ENCODE measurements around the gene PTTG2.
"Not testable (repeated sequence)": the region's sequence is repeated elsewhere in the genome, so short reads cannot be mapped to it uniquely, and the experiment has no call there.

Gene PTTG2

DNA sequence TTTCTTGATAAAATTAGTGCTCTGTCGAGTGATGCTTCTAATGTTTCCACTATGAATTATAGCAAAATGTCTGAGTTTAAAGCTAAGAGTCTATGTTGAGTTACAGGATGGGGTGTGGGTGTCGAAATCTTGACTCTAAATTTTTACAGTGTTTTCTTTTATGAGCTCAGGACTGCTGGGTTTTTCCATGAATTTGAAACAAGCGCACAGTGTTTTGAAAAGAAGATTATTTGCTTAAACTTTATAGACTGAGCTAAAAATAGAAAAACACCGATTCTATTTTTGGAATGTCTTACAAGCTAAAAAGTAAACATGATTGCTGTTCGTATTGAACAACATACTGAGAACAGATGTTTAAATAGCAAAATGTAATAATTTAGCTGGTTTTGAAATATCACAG is 7.5 kb downstream of the PTTG2 start:
- DNase-seq (ENCODE audit: low read depth), result no peak
- TF ChIP-seq, protein P1, sequence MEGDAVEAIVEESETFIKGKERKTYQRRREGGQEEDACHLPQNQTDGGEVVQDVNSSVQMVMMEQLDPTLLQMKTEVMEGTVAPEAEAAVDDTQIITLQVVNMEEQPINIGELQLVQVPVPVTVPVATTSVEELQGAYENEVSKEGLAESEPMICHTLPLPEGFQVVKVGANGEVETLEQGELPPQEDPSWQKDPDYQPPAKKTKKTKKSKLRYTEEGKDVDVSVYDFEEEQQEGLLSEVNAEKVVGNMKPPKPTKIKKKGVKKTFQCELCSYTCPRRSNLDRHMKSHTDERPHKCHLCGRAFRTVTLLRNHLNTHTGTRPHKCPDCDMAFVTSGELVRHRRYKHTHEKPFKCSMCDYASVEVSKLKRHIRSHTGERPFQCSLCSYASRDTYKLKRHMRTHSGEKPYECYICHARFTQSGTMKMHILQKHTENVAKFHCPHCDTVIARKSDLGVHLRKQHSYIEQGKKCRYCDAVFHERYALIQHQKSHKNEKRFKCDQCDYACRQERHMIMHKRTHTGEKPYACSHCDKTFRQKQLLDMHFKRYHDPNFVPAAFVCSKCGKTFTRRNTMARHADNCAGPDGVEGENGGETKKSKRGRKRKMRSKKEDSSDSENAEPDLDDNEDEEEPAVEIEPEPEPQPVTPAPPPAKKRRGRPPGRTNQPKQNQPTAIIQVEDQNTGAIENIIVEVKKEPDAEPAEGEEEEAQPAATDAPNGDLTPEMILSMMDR (IDR thresholded peaks at IDR 0.05; ENCODE audit: insufficient read depth, low read depth, low read length, missing control alignments), result no peak
- H3K4me3 ChIP-seq (ENCODE audit: low read depth, low read length), result no peak overlapping the region

DNA sequence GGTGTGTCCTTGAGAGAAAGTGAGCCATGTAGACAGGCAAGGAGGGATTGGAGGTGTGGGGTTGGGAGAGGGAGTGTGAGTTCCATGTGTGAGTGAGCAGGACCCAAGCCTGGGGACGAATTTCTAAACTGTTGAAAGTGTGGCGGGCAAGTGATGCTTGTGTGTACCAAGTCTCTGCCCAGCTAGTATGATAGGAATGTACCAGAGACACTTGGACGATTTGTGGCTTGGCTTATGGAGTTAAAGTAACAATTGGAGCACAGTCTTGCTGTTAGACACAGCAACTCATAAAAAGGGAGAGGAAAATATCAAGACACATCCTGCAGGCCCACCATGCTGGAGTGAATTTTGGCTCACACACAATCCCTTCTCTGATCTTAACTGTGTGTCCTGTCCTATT is 8.5 kb downstream of the PTTG2 start:
- H3K4me3 ChIP-seq (ENCODE audit: low read depth, low read length), result no peak overlapping the region
- TF ChIP-seq, protein P1 (IDR thresholded peaks at IDR 0.05; ENCODE audit: insufficient read depth, low read depth, low read length, missing control alignments), result no peak

DNA sequence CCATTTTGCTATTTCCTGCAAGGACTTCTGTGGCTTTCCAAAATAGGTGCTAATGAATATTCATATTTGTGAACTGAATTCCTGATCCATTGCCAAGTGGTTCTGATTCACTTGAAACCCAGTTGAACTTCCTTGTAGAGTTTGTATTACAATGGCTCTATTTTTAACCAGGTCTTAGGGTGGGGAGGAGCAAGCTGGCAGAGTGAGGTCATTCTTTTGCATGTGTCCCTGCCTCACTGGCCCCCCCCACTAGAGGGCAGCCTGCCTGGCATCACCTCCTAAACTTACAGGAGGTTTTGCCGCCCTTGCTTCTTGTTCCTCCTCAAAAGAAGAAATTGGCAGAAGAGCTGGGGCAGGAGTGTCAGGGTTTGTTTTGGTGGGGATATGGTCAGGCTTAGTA is 10.5 kb downstream of the PTTG2 start:
- H3K4me3 ChIP-seq (ENCODE audit: low read depth, low read length), result no peak overlapping the region
- peak; percentile 69 for DNase-seq (ENCODE audit: low read depth)
- TF ChIP-seq, protein P1 (IDR thresholded peaks at IDR 0.05; ENCODE audit: insufficient read depth, low read depth, low read length, missing control alignments), result peak; percentile 55

More for the DNA sequence above, 8.5 kb downstream of the PTTG2 start:
- DNase-seq (ENCODE audit: low read depth), result no peak

DNA sequence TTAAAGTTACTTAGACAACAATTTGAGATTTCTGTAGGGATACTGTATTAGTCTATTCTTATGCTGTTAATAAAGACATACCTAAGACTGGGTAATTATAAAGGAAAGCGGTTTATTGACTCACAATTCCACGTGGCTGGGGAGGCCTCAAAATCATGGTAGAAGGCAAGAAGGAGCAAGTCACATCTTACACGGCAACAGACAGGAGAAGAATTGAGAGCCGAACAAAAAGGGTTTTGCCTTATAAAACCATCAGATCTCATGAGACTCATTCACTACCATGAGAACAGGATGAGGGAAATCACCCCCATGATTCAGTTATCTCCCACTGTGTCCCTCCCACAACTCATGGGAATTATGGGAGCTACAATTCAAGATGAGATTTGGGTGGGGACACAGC is 11.0 kb downstream of the PTTG2 start:
- no peak overlapping the region for H3K4me3 ChIP-seq (ENCODE audit: low read depth, low read length)
- DNase-seq (ENCODE audit: low read depth), result no peak
- TF ChIP-seq, protein P1 (IDR thresholded peaks at IDR 0.05; ENCODE audit: insufficient read depth, low read depth, low read length, missing control alignments), result no peak

DNA sequence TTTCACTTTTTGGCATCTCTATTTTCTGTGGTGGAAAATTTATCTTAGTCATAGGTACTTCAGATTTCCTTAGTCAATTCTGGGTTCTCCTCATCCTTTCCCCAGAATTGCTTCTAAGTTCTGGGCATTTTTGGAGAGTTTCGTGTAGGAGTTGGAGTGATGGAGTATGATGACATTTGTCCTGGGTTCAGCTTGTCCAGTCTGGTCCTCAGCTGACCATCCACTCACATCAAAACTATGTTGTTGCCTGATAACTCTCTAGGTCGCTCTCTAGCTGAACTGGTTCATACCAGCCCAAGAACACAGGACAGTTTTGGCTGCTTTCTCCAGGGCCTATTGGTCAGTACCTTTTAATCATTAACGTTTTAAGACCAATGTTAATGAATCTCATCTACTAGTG is 13.2 kb downstream of the PTTG2 start:
- no peak overlapping the region for H3K4me3 ChIP-seq (ENCODE audit: low read depth, low read length)
- TF ChIP-seq, protein P1 (IDR thresholded peaks at IDR 0.05; ENCODE audit: insufficient read depth, low read depth, low read length, missing control alignments), result no peak
- DNase-seq (ENCODE audit: low read depth), result no peak

DNA sequence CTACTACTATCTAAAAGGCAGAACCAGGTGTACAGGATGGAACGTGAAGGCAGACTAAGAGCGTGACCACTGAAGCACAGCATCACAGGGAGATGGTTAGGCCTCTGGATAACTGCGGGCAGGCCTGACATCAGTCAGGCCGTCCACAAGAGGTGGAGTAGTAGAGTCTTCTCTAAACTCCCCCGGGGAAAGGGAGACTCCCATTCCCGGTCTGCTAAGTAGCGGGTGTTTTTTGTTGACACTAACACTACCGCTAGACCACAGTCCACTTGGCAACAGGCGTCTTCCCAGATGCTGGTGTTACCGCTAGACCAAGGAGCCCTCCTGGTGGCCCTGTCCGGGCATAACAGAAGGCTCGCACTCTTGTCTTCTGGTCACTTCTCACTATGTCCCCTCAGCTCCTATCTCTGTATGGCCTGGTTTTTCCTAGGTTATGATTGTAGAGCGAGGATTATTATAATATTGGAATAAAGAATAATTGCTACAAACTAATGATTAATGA is 15.2 kb downstream of the PTTG2 start:
- H3K4me3 ChIP-seq (ENCODE audit: low read depth, low read length); DNase-seq (ENCODE audit: low read depth): not testable (repeated sequence)

DNA sequence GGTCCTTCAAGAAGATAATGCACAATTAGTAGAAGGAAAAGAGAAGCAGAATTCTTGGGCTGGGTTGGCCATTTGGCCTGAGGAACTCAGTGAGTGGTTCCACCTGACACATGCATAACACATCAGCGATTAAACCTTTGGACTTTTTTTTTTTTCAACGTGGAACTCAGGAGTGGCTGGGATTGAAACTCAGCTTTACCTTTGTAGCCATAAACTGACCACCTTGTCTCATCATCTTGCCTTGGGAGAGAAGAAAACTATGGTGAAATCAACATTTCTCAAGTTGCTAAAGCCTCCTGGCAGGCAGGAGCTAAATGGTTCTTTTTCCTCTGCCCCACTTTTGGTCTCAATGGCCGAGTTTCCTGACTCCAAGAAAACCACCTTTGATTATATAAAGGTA is 16.3 kb downstream of the PTTG2 start:
- no peak for DNase-seq (ENCODE audit: low read depth)
- H3K4me3 ChIP-seq (ENCODE audit: low read depth, low read length), result peak overlapping the region; percentile 50
- TF ChIP-seq, protein P1 (IDR thresholded peaks at IDR 0.05; ENCODE audit: insufficient read depth, low read depth, low read length, missing control alignments), result no peak
